ENCODE data around the gene EPB41L5. TPM values are rescaled to one million over a fixed set of nuclear protein-coding genes. Genes with fewer than 3 reads are reported as not detected.

EPB41L5 gene
- total RNA-seq, 1 donor = 16.8 TPM

DNA sequence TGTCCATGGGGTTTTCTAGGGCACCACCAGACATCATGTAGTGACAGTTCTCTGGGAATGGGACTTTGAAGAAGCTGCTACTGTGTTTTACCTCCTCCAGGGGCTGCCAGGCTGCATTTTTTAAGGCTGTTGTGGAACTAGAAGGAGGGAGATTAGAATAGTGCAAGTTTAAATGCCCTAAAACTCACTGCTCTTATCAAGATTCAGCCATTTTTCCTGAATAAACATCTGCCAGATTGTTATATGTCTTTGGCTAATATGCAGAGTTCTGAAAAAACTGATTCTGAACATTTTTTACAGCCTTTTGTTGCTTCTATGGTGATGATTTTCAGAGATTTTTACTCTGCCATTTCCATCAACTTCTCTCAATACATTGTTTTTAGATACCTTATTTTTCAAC is 8.6 kb upstream of the EPB41L5 start:
- TF ChIP-seq, protein P1, sequence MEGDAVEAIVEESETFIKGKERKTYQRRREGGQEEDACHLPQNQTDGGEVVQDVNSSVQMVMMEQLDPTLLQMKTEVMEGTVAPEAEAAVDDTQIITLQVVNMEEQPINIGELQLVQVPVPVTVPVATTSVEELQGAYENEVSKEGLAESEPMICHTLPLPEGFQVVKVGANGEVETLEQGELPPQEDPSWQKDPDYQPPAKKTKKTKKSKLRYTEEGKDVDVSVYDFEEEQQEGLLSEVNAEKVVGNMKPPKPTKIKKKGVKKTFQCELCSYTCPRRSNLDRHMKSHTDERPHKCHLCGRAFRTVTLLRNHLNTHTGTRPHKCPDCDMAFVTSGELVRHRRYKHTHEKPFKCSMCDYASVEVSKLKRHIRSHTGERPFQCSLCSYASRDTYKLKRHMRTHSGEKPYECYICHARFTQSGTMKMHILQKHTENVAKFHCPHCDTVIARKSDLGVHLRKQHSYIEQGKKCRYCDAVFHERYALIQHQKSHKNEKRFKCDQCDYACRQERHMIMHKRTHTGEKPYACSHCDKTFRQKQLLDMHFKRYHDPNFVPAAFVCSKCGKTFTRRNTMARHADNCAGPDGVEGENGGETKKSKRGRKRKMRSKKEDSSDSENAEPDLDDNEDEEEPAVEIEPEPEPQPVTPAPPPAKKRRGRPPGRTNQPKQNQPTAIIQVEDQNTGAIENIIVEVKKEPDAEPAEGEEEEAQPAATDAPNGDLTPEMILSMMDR (IDR thresholded peaks at IDR 0.05; ENCODE audit: insufficient read depth, low read length) = no peak
- no peak overlapping the region for H3K4me3 ChIP-seq (ENCODE audit: low read depth, low read length)

DNA sequence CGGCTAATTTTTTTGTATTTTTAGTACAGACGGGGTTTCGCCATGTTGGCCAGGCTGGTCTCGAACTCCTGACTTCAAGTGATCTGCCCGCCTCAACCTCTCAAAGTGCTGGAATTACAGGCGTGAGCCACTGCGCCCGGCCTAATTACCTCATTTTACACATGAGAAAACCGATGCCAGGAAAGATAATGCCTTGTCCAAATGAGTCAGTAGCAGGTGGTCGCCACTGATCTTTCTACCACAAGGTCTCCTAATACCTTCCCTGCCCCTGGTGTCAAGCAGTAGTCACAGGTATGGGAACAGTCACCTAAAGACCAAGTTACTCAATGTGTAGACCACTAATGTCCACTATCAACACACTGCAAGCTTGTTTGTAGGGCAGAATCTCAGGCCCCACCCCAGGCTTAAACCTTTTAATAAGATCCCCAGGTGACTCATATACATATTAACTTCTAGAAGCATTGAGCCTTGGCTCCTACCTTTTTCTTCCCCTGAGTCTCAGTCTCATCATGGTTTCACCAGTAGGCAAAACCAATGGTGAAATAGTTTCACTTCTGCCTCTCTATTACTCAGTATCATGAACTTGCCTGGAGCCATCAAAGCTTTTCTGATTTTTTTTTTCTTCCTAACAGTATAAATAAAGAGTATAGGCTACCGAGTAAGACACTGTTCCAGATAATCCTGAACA is 6.9 kb upstream of the EPB41L5 start:
- no peak for DNase-seq (ENCODE audit: low read depth)
- H3K4me3 ChIP-seq (ENCODE audit: low read depth, low read length) = no peak overlapping the region
- TF ChIP-seq, protein P1 (IDR thresholded peaks at IDR 0.05; ENCODE audit: insufficient read depth, low read length) = no peak

More for the DNA sequence above, 8.6 kb upstream of the EPB41L5 start:
- DNase-seq (ENCODE audit: low read depth) = no peak

DNA sequence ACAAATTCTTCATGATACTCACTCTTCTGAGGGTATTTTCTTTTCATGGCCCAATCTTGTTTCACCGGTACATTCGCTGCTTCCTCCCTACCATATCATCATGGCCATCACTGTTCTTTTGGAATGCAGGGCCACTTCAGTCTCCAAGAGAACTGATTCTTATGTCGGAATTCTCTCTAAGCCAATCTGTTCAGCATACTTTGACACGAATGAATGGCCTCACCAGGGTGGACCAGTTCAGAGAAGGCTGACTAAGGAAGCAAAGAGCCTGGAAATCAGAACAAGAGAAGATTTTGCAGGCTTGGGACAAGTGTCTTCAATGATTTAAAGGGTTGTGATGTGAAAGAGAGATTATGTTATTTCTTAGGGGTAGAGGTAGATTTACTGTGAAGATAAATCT is 5.0 kb upstream of the EPB41L5 start:
- DNase-seq (ENCODE audit: low read depth) = no peak
- H3K4me3 ChIP-seq (ENCODE audit: low read depth, low read length) = no peak overlapping the region
- TF ChIP-seq, protein P1 (IDR thresholded peaks at IDR 0.05; ENCODE audit: insufficient read depth, low read length) = no peak

DNA sequence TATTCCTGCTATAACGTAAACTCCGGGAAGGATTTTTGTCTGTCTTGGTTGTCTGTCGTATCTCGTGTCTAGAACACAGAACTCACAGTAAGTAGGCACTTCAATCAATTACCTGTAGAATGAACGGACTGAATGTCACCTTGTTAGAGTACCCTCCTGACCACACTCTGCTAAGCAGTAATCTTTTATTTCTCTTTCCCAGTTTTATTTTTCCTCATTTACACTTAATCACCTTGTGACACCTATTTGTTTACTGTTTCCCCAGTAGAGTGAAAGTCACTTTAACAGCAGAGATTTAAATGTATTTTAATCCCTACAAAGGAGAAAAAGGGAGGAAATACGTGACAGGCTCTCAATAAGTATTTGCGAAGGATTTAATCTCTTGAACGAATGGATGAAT is 514 bp upstream of the EPB41L5 start:
- no peak for DNase-seq (ENCODE audit: low read depth)
- peak overlapping the region; percentile 84 for H3K4me3 ChIP-seq (ENCODE audit: low read depth, low read length)
- TF ChIP-seq, protein P1 (IDR thresholded peaks at IDR 0.05; ENCODE audit: insufficient read depth, low read length) = no peak

DNA sequence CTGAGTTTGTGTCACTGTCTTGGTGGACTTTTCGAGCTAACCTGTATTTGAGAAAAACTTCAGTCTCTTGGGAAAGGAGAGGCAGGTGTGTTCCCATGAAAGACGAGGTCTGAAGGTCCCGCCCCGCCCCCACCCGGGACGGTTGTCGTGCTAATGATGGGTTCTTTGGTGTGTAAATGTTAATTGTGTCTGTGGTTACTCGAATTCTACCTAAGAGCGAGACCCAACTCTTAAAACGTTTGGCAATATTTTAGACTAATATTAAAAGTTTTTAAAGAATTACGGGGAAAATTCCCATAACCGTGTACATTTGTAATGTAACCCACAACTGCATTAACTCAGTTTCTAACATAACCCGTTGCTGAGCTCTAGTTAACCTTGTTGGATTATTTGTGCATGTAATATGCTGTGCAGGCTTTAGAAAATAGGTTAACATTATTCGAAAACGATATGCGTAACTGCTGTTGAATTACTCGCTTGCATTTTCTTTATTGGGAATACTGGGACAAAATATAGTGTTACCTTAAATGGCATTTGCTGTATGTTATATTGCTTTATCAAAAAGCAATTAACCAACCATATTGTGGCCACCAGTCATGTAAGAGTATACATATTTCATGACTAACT is 833 bp downstream of the EPB41L5 start:
- DNase-seq (ENCODE audit: low read depth) = peak; percentile 15
- TF ChIP-seq, protein P1 (IDR thresholded peaks at IDR 0.05; ENCODE audit: insufficient read depth, low read length) = no peak
- peak overlapping the region; percentile 84 for H3K4me3 ChIP-seq (ENCODE audit: low read depth, low read length)

DNA sequence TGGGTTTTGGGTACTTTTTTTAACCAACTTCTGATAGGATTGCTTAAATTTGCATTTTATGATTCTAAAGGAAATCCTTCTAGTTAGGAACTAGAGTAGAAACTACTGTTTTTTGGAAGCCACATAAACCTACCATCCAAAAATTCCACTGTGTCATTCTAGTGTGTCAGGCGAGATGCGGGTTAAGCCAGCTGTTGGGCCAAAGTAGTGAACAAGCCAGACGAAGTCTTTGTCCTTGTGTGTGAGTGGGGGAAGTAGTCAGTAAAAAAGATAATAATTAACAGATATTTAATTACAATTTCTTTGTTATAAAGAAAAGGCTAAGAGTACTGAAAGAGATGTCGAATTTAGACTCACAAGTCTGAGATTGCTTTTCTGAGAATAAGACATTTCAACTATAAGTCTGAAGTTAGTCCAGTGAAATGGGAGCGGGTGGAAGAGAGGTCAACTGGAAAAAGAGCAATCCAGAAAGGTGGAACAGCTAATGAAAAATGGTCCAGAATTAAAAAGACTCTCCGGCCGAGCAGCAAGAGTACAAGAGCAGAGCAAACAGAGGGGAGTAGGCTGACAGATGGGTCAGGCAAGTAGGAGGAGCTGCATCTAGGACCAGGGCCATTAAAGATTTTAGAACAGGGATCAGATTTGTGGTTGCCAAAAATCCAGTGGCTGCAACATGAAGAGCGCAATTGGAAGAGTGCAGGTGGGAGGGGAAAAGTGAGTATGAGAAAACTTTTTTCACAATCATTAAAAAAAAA is 1.5 kb downstream of the EPB41L5 start:
- H3K4me3 ChIP-seq (ENCODE audit: low read depth, low read length) = peak overlapping the region; percentile 84
- DNase-seq (ENCODE audit: low read depth) = peak; percentile 31
- TF ChIP-seq, protein P1 (IDR thresholded peaks at IDR 0.05; ENCODE audit: insufficient read depth, low read length) = no peak
